ENCODE data around the gene RAB37.

Gene RAB37

GRCh38 chr17:74736513-74737298 lies at the start of gene RAB37:
RAB37 (plus strand) TSS chr17:74737256; CDS start chr17:74737273, 17 bp downstream.
- DNase-seq, result no peak
- in situ Hi-C loops (cut with HindIII; ENCODE audit: low pct_ligation_motif_present, low pct_unique_long_range_greater_than_20kb, low sequenced_read_pairs), result no loop called here

GRCh38 chr17:74687886-74688285 lies 49.2 kb upstream of the RAB37 start:
- in situ Hi-C loops (cut with HindIII; ENCODE audit: low pct_ligation_motif_present, low pct_unique_long_range_greater_than_20kb, low sequenced_read_pairs), result no loop called here
- DNase-seq, result no peak

GRCh38 chr17:74690409-74690825 lies 46.6 kb upstream of the RAB37 start:
- in situ Hi-C loops (cut with HindIII; ENCODE audit: low pct_ligation_motif_present, low pct_unique_long_range_greater_than_20kb, low sequenced_read_pairs), result no loop called here
- DNase-seq, result no peak

- no peak for DNase-seq
- in situ Hi-C loops (cut with HindIII; ENCODE audit: low pct_ligation_motif_present, low pct_unique_long_range_greater_than_20kb, low sequenced_read_pairs), result no loop called here
These were observed 45.9 kb upstream of the RAB37 start for GRCh38 chr17:74691151-74691550.

GRCh38 chr17:74694081-74694480 lies 43.0 kb upstream of the RAB37 start:
- in situ Hi-C loops (cut with HindIII; ENCODE audit: low pct_ligation_motif_present, low pct_unique_long_range_greater_than_20kb, low sequenced_read_pairs), result no loop called here
- DNase-seq, result no peak

GRCh38 chr17:74695629-74696028 lies 41.4 kb upstream of the RAB37 start:
- DNase-seq, result no peak
- in situ Hi-C loops (cut with HindIII; ENCODE audit: low pct_ligation_motif_present, low pct_unique_long_range_greater_than_20kb, low sequenced_read_pairs), result no loop called here

GRCh38 chr17:74697515-74697914 lies 39.5 kb upstream of the RAB37 start:
- in situ Hi-C loops (cut with HindIII; ENCODE audit: low pct_ligation_motif_present, low pct_unique_long_range_greater_than_20kb, low sequenced_read_pairs), result no loop called here
- DNase-seq, result no peak

- no peak for DNase-seq
- in situ Hi-C loops (cut with HindIII; ENCODE audit: low pct_ligation_motif_present, low pct_unique_long_range_greater_than_20kb, low sequenced_read_pairs), result no loop called here
These were observed 39.0 kb upstream of the RAB37 start for GRCh38 chr17:74698069-74698468.

- in situ Hi-C loops (cut with HindIII; ENCODE audit: low pct_ligation_motif_present, low pct_unique_long_range_greater_than_20kb, low sequenced_read_pairs), result no loop called here
These were observed 37.8 kb upstream of the RAB37 start for GRCh38 chr17:74699236-74699635.

GRCh38 chr17:74702116-74702871 lies 34.8 kb upstream of the RAB37 start:
- no peak for DNase-seq

More at GRCh38 chr17:74699236-74699635, 37.8 kb upstream of the RAB37 start:
- DNase-seq, result no peak

GRCh38 chr17:74703311-74703710 lies 33.7 kb upstream of the RAB37 start:
- no peak for DNase-seq
- in situ Hi-C loops (cut with HindIII; ENCODE audit: low pct_ligation_motif_present, low pct_unique_long_range_greater_than_20kb, low sequenced_read_pairs), result no loop called here

More at GRCh38 chr17:74702116-74702871, 34.8 kb upstream of the RAB37 start:
- in situ Hi-C loops (cut with HindIII; ENCODE audit: low pct_ligation_motif_present, low pct_unique_long_range_greater_than_20kb, low sequenced_read_pairs), result no loop called here

GRCh38 chr17:74704544-74704943 lies 32.5 kb upstream of the RAB37 start:
- in situ Hi-C loops (cut with HindIII; ENCODE audit: low pct_ligation_motif_present, low pct_unique_long_range_greater_than_20kb, low sequenced_read_pairs), result no loop called here
- no peak for DNase-seq

GRCh38 chr17:74711058-74711824 lies 25.8 kb upstream of the RAB37 start:
- no peak for DNase-seq

GRCh38 chr17:74712301-74712700 lies 24.8 kb upstream of the RAB37 start:
- in situ Hi-C loops (cut with HindIII; ENCODE audit: low pct_ligation_motif_present, low pct_unique_long_range_greater_than_20kb, low sequenced_read_pairs), result no loop called here
- no peak for DNase-seq

More at GRCh38 chr17:74711058-74711824, 25.8 kb upstream of the RAB37 start:
- in situ Hi-C loops (cut with HindIII; ENCODE audit: low pct_ligation_motif_present, low pct_unique_long_range_greater_than_20kb, low sequenced_read_pairs), result no loop called here

GRCh38 chr17:74712756-74713155 lies 24.3 kb upstream of the RAB37 start, which contains the start of gene CD300LF:
CD300LF (minus strand) TSS chr17:74712923; CDS start chr17:74712866, 57 bp downstream.
- in situ Hi-C loops (cut with HindIII; ENCODE audit: low pct_ligation_motif_present, low pct_unique_long_range_greater_than_20kb, low sequenced_read_pairs), result no loop called here
- DNase-seq, result no peak

- in situ Hi-C loops (cut with HindIII; ENCODE audit: low pct_ligation_motif_present, low pct_unique_long_range_greater_than_20kb, low sequenced_read_pairs), result no loop called here
- DNase-seq, result no peak
These were observed 23.8 kb upstream of the RAB37 start for GRCh38 chr17:74713171-74713755.

- in situ Hi-C loops (cut with HindIII; ENCODE audit: low pct_ligation_motif_present, low pct_unique_long_range_greater_than_20kb, low sequenced_read_pairs), result no loop called here
- DNase-seq, result no peak
These were observed 21.9 kb upstream of the RAB37 start for GRCh38 chr17:74715144-74715543.

GRCh38 chr17:74720506-74720905 lies 16.6 kb upstream of the RAB37 start:
- in situ Hi-C loops (cut with HindIII; ENCODE audit: low pct_ligation_motif_present, low pct_unique_long_range_greater_than_20kb, low sequenced_read_pairs), result no loop called here
- DNase-seq, result no peak

- in situ Hi-C loops (cut with HindIII; ENCODE audit: low pct_ligation_motif_present, low pct_unique_long_range_greater_than_20kb, low sequenced_read_pairs), result no loop called here
- DNase-seq, result no peak
These were observed 14.3 kb upstream of the RAB37 start for GRCh38 chr17:74722782-74723181.
